RWPE2 (cell line): ENCODE data around the gene PHRF1.

Source experiments
- ATAC-seq: fragments of 200-7000 bp; cut with Tn5 transposase; 3 replicates; pipeline ENCODE4 v1.9.1; 2021; ENCODE audit warnings: low read depth
- DNase-seq: peaks from one replicate; pipeline ENCODE4 v3.0.0-alpha.2; 2020; ENCODE audit warnings: low spot score
- H3K27ac ChIP-seq: fragments of 450-650 bp; 2 replicates; pipeline ENCODE4 v1.5.1; 2017; ENCODE audit warnings: mild to moderate bottlenecking; ENCODE audit not compliant: poor library complexity, severe bottlenecking
- H3K27me3 ChIP-seq: fragments of 250-450 bp; sonication (Bioruptor Pico); 2 replicates; pipeline ENCODE4 v1.5.1; 2021; ENCODE audit warnings: mild to moderate bottlenecking, moderate library complexity; ENCODE audit not compliant: insufficient read depth, poor library complexity, severe bottlenecking
- H3K36me3 ChIP-seq: fragments of 250-450 bp; sonication (Bioruptor Pico); 2 replicates; pipeline ENCODE4 v1.5.1; 2020; ENCODE audit warnings: low read depth, mild to moderate bottlenecking, moderate library complexity
- H3K4me1 ChIP-seq: fragments of 250-450 bp; sonication (Bioruptor Pico); 2 replicates; pipeline ENCODE4 v1.5.1; 2021; ENCODE audit warnings: mild to moderate bottlenecking, moderate library complexity; ENCODE audit not compliant: insufficient read depth, poor library complexity, severe bottlenecking
- H3K4me3 ChIP-seq: fragments of 250-450 bp; sonication (Bioruptor Pico); 2 replicates; pipeline ENCODE4 v1.5.1; 2021; ENCODE audit warnings: mild to moderate bottlenecking, moderate library complexity; ENCODE audit not compliant: severe bottlenecking
- H3K9me3 ChIP-seq: fragments of 250-450 bp; sonication (Bioruptor Pico); 2 replicates; pipeline ENCODE4 v1.5.1; 2021; ENCODE audit warnings: mild to moderate bottlenecking, moderate library complexity; ENCODE audit not compliant: severe bottlenecking
- CTCF ChIP-seq: fragments of 450-650 bp; IDR thresholded peaks from one replicate; pipeline ENCODE4 v1.5.1; 2017; ENCODE audit warnings: mild to moderate bottlenecking, moderate library complexity; ENCODE audit not compliant: poor library complexity, severe bottlenecking

The PHRF1 gene

DNA sequence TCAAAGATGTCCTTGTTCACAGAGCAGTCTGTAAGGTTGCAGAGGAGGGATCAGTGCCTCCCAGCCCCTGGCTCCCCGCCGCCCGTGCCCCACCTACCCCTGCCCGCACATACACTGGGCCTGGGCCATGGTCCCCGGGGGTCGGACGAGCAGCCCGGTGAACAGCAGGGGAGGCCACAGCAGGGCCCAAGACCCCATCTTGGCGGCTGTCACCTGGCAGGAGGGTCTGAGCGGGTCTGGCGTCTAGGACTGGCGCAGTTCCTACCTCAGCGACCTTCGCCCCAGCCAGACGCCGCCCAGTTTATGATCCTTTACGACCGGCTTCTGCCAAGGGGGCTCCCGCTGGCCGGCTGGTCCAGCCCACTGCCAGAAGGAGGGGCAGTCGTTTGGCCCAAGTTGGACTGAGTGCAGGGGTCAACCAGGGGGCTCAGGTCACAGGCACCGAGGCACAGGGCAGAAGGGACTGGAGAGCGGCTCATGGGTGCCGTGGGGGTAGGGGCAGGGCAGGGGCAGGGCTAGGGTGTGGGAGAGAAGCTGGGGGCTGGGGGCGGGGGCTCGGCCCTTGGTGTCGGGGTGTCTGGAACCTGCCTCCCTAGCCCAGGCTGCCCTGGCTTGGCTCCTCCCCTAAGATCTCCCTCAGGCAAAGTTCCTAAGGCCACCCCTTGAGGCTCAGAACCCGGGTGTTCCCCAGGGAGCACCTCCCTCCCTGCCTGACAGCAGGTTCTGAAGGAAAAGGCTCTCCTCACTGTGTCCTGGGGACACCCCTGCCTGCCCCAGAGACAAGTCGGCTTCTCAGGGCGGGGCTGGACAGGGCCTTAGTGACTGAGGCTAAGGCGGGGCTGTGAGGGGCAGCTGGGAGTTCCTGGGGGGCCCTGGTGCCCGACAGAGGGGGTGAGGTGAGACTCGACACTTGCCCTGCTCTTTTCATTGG lies 48.7 kb downstream of the PHRF1 start, which contains the start of gene CDHR5:
Gene CDHR5, minus strand, starts transcription at position 251 of the 931 bp plus-strand sequence. Its CDS starts 53 bp downstream, at position 198.
- no peaks in the 10 kb centered on the region for H3K4me1 ChIP-seq
- no peaks in the 10 kb centered on the region for H3K27me3 ChIP-seq
- ATAC-seq: peak; percentile 14; the same call in 1 of the 3 replicates
- TF ChIP-seq CTCF: no peak
- DNase-seq: peak; percentile 58
- H3K27ac ChIP-seq: no peak within 1 kb of the TSS
- H3K36me3 ChIP-seq: no peaks in the 10 kb centered on the region
- no peak within 1 kb of the TSS for H3K4me3 ChIP-seq
- H3K9me3 ChIP-seq: no peaks in the 10 kb centered on the region

DNA sequence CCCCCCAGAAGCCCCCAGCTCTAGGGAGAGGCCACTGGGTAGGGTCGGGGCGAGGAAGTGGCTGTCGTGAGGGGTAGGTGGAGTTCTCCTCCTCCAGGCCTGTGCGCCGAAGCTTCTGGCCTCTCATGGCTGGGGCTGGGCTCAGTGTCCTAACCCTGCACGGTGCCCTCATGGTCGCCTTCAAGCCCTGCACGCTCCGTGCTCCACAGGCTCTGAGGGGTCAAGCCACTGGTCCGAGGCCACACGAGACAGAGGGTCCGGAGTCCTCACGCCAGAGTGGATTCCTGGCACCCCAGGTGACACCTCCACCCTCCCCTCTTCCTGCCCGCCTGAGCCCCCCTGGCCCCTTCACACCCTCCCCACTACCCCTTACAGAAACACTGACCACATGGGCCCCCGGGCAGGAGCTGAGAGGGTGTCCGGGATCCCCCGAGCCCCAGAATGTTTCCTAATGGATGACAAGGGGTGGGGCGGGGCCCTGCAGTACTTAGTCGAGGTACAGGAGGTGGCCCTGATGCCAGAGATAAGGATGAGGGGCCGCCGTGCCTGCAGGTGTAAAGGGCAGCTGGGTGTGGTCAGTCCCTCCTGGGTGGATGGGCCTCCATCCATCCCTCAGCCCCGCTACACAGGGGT lies 49.5 kb downstream of the PHRF1 start:
- ATAC-seq: no peak
- Histone ChIP-seq H3K9me3 (no peaks in the 10 kb centered on the region), H3K27ac (no peak overlapping the region), H3K27me3 (no peaks in the 10 kb centered on the region), H3K36me3 (no peaks in the 10 kb centered on the region), H3K4me3 (no peak overlapping the region), H3K4me1 (no peaks in the 10 kb centered on the region)
- DNase-seq: peak; percentile 67
- no peak for TF ChIP-seq CTCF

DNA sequence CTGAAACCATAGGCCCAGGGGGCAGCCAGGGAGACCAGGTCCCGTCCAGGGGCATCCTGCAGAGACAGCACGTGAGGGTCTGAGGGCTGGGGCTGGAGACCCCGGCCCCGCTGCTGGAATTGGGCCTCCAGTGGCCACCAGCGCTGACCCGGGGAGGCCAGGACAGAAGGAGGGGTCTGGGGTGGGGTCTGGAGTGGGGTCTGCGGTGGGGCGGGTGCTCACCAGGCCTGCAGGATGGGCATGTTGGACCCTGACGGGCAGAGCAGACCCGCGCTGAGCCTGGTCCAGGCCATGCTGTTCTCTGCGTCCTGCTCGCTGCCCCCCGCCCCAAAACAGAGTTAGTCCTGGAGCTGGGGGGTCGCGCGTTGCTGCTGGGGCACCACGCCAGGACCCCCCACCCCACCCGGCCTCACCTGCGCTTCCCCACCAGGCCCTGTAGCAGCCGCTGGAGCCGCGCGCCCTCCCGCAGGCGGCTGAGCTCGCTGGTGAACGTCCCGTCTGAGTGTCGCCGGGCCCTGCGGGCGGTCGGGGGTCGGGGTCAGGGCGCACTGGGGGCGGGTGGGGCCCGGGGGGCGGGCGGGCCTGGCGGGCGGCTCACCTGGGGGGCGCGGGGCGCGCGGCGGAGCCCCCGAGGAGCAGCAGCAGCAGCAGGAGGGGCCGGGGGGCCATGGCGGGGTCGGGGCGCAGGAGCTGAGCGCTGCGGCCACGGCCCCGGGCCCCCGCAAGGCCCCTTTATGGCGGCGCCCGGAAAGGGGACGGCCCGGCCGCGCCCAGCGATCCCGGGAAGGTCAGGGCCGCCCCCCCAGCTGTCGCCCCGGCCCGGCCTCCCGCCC lies 50.4 kb downstream of the PHRF1 start, which contains the start of gene SCT:
Gene SCT, minus strand, starts transcription at position 707 of the 833 bp plus-strand sequence. Its CDS starts 38 bp downstream, at position 669.
- peak; percentile 63 for DNase-seq
- no peak for TF ChIP-seq CTCF
- H3K36me3 ChIP-seq: no peaks in the 10 kb centered on the region
- H3K9me3 ChIP-seq: no peaks in the 10 kb centered on the region
- no peak within 1 kb of the TSS for H3K27ac ChIP-seq
- no peaks in the 10 kb centered on the region for H3K27me3 ChIP-seq
- no peak for ATAC-seq
- H3K4me1 ChIP-seq: no peaks in the 10 kb centered on the region
- H3K4me3 ChIP-seq: no peak within 1 kb of the TSS

DNA sequence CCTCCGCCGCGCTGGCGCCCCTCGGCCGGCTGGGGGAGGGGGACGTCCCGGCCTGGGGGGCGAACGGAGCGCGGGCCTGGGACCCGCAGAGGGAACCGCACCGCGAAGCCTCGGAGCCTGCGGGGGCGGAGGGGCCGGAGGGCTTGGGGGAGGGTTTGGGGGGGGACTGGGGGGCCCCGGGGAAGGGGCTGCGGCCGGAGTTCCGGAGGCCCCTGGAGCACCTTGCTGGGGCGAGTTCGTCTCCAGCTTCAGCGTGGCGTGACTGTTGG lies 51.0 kb downstream of the PHRF1 start:
- no peaks in the 10 kb centered on the region for H3K27me3 ChIP-seq
- H3K36me3 ChIP-seq: no peaks in the 10 kb centered on the region
- DNase-seq: no peak
- no peak overlapping the region for H3K27ac ChIP-seq
- H3K4me1 ChIP-seq: no peaks in the 10 kb centered on the region
- TF ChIP-seq CTCF: no peak
- ATAC-seq: no peak
- H3K4me3 ChIP-seq: no peak overlapping the region
- H3K9me3 ChIP-seq: no peaks in the 10 kb centered on the region
